SK-N-SH (cell line): ENCODE data around the gene ADD1.

Source experiments
- CHD2 ChIP-seq: fragments of 150-350 bp; IDR thresholded peaks from 2 replicates; pipeline ENCODE4 v1.6.1; 2018; ENCODE audit warnings: low read length; ENCODE audit not compliant: partially characterized antibody
- CTCF ChIP-seq: fragments of 200-600 bp; sonication (generic); IDR thresholded peaks from 2 replicates; pipeline ENCODE4 v1.6.1; 2017; ENCODE audit warnings: antibody characterized with exemption, mild to moderate bottlenecking, moderate library complexity
- EP300 ChIP-seq, 2 experiments: IDR thresholded peaks; 2 replicates each; pipeline versions ENCODE4 v1.4.0 to v1.6.1; 2012; ENCODE audit warnings: borderline replicate concordance in 1 of 2, low read depth in 1 of 2, low read length in 1 of 2
- FOSL2 ChIP-seq: IDR thresholded peaks from 2 replicates; pipeline ENCODE4 v1.4.0; 2012; ENCODE audit warnings: low read depth, mild to moderate bottlenecking, moderate library complexity, borderline replicate concordance
- FOXJ3 ChIP-seq: sonication (generic); formaldehyde crosslinking; IDR thresholded peaks from 2 replicates; pipeline ENCODE4 v1.5.1; 2020; ENCODE audit warnings: mild to moderate bottlenecking, missing genetic modification reagents
- MAX ChIP-seq: IDR thresholded peaks from 2 replicates; pipeline ENCODE4 v1.4.0; 2012; ENCODE audit warnings: low read depth
- POLR2AphosphoS5 ChIP-seq: IDR thresholded peaks from 2 replicates; pipeline ENCODE4 v1.6.1; 2012; ENCODE audit warnings: low read depth, low read length
- RAD21 ChIP-seq: IDR thresholded peaks from 2 replicates; pipeline ENCODE4 v1.6.1; 2012; ENCODE audit warnings: mild to moderate bottlenecking, low read length
- REST ChIP-seq: IDR thresholded peaks from 2 replicates; pipeline ENCODE4 v1.6.1; 2012; ENCODE audit warnings: mild to moderate bottlenecking, low read depth, low read length, moderate library complexity
- SIN3A ChIP-seq: IDR thresholded peaks from 2 replicates; pipeline ENCODE4 v1.6.1; 2012; ENCODE audit warnings: low read depth, mild to moderate bottlenecking, low read length, moderate library complexity, borderline replicate concordance
- TCF12 ChIP-seq: IDR thresholded peaks from 2 replicates; pipeline ENCODE4 v1.4.0; 2012
- USF1 ChIP-seq: IDR thresholded peaks from 2 replicates; pipeline ENCODE4 v1.4.0; 2012; ENCODE audit warnings: low read depth, borderline replicate concordance
- YY1 ChIP-seq: IDR thresholded peaks from 2 replicates; pipeline ENCODE4 v1.4.0; 2012; ENCODE audit warnings: low read depth, mild to moderate bottlenecking
- ZBTB33 ChIP-seq: IDR thresholded peaks from 2 replicates; pipeline ENCODE4 v1.4.0; 2012; ENCODE audit warnings: low read depth, borderline replicate concordance

- TF ChIP-seq RAD21 (no peak), CTCF (no peak), REST (no peak), YY1 (no peak), FOSL2 (no peak), USF1 (no peak), EP300 (IDR thresholded peaks at IDR 0.05; ENCODE audit: borderline replicate concordance in 1 of 2, low read depth in 1 of 2, low read length in 1 of 2) (no peak), FOXJ3 (CRISPR knock-in tag) (no peak), TCF12 (no peak), SIN3A (no peak), ZBTB33 (no peak), POLR2AphosphoS5 (no peak), MAX (no peak), CHD2 (no peak)
Observed at GRCh38 chr4:2860391-2861348, 17.0 kb downstream of the ADD1 start.
